Occipital lobe (tissue), 2 donors: Measurements from ENCODE around the gene SLC35A5. TPM values are rescaled to one million over a fixed set of nuclear protein-coding genes. Genes with fewer than 3 reads are reported as not detected.

Experiments
- DNase-seq: peaks from one replicate; lab custom pipeline; 2025; lab: John Stamatoyannopoulos, UW
- total RNA-seq: library from RNA; depleted of rRNA; stranded (reverse); fragments of >200 nt; gene quantifications from one replicate; pipeline ENCODE4 v1.2.3, GENCODE V29; 2014

Gene SLC35A5
- total RNA-seq, 1 donor from 2014 or later = 70.5 TPM

DNA sequence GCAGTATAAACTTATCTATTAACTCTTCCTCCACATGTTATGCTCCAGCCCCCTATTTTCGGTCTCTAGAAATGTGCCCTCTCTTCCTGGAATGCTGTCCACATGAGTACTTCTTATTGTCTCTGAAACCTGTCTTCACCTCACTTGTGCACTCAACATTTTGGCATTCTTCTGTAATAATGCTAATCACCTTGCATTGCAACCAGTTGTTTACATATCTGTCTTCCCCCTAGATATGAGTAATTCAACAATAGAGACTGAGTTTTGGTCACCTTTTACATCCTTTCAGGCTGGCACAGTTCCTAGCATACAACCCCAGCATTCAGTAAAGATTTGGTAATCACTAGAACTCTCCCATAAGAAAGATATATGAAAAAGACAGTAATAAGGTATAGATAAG is 61.9 kb downstream of the SLC35A5 start:
- no peak for DNase-seq

DNA sequence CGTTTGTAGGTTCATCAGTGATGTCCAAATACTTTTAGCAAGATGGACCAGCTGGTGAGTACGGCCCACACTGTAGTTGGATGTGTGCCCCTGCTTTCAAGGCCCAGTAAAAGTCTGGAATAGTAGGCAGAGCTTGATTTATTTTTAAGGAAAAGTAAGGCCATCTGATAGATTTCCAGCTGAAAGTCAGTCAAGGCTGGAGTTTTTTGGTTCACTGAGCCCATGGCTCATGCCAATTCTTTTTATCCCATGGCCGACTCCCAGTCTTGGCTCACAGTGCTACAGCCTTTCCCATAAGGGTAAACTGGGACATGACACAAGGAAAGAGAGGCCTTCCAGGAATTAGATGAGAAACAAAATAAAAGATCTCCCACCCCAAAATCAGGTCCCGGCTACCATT is 65.6 kb downstream of the SLC35A5 start:
- no peak for DNase-seq

DNA sequence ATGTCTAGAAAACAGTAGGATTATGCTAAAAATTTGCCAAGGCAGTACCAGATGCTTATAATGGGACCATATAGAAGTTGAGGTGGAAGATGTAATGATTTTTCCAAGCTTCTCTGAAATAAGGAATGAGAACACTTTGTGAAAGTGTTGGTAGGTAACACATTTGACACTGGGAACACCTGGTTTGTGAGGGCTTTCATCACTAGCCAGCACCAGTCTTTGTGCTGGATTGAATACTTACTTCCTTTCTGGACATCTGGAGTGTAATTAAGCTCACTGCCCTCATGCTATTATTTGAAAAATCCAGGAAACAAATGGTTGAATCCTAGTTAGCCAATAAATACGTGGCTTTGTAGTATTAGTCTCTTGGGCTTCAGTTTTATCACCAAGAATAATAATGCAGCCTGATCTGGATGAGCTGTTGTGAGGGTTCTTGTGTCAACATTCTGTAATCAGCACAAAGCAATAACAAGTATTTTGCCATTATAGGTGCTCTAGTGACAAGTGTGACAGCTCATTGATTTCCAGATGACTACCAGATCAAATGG is 66.1 kb downstream of the SLC35A5 start:
- no peak for DNase-seq

DNA sequence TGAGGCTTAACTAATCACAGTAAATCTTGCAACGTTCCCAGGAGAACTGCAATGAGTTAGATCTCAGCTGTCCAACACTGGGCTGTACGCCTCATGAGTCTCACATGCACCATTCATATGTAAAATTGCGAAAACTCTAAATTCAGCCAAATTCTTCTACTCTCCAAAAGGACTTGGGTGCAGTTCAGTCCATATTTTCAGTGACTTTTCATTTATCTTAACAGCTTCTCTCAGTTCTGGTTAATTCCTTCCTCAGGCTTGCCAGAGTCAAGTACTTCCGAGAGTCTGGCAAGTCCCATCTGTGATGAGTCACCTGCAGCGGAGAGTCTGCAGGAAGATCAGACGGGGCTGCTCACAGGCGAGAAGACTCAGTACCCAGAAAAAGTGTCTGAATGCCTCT is 67.6 kb downstream of the SLC35A5 start:
- DNase-seq = peak; percentile 44

DNA sequence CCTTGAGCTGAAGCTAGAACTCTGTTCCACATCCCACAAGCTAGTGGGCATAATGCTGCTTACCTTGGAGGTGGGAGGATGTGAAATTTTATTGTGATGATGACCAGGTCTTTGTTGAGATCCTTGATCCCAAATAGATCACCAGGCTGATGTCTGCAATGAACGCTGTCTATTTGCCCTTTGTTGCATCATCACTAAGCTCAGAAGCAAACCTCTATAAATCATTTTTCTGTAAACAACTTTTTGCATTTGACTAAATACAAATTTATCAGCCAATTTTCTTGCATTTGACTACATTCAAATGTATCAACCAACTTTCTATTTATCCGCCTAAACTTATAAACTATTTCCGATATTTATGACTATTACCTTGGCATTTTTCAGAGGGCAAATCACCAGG is 69.4 kb downstream of the SLC35A5 start:
- DNase-seq = no peak

DNA sequence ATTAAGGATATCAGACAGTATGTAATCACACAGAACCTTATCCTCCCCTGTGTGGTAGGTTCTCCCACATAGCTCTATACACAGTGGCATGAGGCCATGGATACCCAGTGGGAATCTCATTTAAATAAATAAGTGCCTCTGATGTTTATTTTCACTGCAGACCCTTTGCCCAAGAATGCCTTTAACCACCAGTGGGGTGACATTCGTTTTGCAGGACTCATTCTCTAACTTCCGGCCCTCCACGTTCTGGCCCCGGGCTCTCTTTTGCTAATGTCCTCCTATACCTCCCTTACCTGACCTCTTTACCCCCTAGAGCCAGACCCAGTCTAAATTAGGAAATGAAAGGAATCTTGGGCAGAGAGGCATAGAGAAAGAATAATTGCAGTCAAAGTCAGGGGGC is 70.8 kb downstream of the SLC35A5 start:
- no peak for DNase-seq

DNA sequence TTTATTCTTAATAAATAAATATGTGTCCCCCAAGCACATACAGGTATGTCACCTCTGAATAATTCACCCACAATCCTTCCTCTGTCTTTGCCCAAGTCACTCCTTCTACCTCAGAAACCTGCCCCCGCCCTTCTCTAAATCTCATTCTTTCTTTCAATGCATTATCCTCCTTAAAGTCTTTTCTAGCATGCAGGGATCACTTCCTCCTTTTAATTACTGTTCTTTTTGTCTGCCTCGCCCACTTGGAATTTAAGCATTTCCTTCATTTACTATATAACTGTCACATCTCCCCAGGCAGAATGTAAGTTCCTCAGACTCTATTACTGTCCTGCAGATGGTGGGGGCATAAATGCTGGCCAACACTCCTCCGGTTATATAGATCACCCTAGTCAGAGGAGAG is 71.3 kb downstream of the SLC35A5 start:
- DNase-seq = no peak

DNA sequence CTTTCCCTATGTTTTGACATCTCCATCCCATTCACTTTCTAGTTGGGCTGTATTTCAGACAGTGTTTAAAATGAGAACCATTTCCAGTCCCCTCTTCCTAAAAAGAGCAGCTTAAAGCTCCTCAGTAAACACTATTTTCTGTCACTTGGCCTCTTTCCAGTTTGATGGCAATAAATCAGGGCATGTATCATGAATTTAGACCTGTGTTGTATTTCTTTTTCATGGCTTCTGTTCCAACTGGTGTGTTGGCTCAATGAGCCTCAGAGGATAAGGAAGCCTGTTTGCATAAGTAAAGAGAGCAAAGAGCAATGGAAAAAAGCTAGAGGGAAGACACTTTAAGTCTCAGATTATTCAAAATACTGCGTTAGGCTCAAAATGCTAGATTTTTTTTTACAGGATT is 71.9 kb downstream of the SLC35A5 start:
- no peak for DNase-seq

DNA sequence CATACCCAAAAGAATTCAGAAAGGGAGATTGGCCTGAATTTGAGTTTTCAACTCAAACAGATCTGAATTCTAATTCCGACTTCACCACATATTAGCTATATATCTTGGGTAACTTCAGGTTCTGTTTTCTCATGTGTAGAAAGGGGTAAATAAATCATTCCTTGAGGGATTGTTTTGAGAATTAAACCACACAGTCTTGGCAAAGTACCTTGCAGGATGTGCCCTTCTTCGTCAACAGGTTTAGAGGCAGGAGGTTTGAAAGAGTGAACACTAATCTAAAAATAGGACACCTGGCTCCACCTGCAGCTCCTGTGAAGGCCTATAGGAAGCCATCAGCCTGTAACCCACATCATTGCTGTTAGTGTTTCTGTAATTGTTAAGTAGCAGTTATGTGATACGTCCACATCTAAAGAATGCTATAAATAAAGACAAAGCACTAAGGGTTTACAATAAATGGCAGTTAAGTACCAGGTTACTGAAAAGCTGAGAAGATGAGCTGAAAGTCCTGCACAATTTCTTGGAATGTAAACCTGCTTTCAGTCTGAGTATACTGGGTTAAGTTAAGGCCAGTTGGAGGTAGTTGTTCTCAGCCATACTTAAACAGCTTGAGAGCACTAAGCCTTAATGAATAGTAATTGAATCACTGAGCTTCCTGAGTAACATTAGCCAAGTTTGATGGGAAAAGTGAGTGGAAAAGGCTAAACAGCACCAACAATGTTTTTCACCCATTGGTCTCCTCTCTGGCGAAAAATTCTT is 73.1 kb downstream of the SLC35A5 start:
- DNase-seq = no peak

Other genes with a start within 250 kb of the SLC35A5 start
- 41.6 TPM for gene CD200, start 228.9 kb upstream of the SLC35A5 start, total RNA-seq
- gene BTLA, start 62.6 kb upstream of the SLC35A5 start, total RNA-seq = 0.16 TPM
- 33.4 TPM for gene ATG3, start 83 bp upstream of the SLC35A5 start, total RNA-seq
- 5.1 TPM for gene CCDC80, start 79.1 kb downstream of the SLC35A5 start, total RNA-seq